HG03039 (cell line): ENCODE measurements around the gene CIAO1.
"Not testable (repeated sequence)": the region's sequence is repeated elsewhere in the genome, so short reads cannot be mapped to it uniquely, and the experiment has no call there.

ENCODE experiments used
- ATAC-seq: cut with Tn5 transposase; IDR thresholded peaks from one replicate; pipeline ENCODE4 v1.9.1; 2021; ENCODE audit warnings: mild to moderate bottlenecking, moderate library complexity; ENCODE audit not compliant: unreplicated experiment

Gene CIAO1

DNA sequence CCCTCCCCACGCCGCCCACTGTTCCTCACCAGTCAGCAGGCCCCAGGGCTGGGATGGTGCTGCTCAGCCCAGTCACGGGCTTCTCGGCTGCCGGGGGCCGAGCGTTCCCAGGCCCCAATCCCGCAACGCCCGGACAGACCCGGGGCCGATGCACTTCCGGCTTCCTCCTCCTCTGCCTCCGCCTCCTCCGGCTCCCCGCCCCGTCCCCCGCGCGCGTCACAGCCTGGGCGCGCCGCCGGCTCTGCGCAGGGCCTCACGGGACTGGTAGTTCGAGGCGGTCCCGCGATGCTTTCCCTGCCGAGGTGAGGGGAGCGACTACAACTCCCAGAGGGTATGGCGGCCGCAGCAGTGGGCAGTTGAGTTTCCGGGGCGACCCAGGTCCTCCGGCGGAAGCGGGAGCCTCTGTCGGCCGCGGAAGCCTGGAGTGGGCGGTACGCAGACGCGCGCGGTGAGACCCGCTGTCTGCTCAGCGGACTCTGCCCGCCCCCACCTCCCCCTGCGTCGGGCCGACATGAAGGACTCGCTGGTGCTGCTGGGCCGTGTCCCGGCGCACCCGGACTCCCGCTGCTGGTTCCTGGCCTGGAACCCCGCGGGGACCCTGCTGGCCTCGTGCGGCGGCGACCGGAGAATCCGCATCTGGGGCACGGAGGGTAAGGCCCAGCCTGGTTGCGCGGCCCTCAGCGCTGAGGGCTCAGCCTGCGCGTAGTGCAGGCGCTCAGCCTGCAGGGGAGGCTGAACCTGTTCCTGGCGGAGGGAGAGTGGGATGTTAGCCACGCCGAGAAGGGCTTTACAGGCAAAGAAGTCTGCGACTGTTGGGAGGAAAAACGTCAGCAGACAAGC, at the start of gene CIAO1, which contains the start of gene TMEM127:
TSS of gene CIAO1 (plus strand) at position 386 of the 840 bp plus-strand sequence. CDS start at position 512, 126 bp downstream.
TSS of gene TMEM127 (minus strand) at position 158 of the 840 bp plus-strand sequence. CDS start 616 bp downstream, outside the sequence.
- ATAC-seq = peak; percentile 90

DNA sequence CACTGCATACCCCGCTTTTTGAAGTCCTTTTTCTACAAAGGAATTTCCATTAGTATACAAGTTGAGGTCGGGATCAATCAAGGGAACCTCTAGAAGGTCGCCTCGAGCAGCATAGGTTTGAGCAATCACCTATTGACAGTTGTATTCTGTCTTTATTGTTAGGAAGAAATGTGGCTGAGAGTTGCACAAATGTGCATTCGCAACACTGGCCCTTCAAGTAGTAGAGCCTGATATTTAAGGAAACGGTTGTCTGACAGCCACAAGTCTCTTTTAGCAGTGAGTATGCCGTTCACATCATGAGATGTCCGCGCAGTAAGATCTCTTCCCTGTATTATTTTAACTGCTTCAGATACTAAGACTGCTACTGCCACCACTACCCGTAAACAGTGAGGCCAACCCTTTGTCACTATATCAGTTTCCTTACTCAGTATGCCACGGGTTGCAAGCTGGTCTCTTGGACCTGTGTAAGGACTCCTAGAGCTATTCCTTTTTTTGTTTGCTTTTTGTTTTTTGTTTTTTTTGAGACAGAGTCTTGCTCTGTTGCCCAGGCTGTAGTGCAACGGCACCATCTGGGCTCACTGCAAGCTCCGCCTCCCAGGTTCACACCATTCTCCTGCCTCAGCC, 47.4 kb upstream of the CIAO1 start:
- no peak for ATAC-seq

DNA sequence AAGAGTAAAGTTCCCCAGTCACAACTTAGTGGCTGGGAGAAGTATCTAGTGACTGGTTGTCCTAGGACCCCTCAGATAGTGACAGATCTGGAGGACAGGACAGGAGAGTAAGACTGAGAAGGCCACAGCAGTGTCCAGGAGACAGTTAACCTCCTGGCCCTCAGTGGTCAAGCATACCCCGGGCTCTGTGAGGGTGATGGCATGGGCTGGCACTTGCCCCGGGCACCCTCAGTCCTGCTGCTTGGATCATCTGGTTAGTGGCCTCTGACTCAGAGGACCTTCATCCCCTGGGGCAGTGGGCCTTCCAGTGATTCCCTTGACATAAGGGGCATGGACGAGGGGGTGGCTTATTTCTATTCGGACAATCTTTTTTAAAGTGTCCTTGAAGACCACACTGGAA, 46.1 kb upstream of the CIAO1 start:
- not testable (repeated sequence) for ATAC-seq

DNA sequence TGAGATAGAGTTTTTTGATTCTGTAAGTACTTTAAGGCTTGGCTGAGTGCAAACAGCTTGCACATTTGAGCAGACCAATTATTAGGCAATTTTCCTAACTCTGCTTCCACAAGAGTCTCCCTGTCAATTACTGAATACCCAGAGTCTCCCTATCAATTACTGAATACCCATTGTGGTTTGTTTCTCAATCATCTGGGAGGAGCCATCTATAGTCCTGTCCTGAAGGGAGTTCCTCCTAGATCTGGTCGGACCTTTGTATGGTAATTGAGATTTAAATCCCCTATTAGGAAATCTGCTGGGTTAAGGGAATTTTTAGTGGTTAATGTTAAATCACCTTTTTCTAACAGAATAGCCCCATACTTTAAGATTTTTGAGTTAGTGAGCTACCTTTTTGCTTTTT, 44.9 kb upstream of the CIAO1 start:
- not testable (repeated sequence) for ATAC-seq

DNA sequence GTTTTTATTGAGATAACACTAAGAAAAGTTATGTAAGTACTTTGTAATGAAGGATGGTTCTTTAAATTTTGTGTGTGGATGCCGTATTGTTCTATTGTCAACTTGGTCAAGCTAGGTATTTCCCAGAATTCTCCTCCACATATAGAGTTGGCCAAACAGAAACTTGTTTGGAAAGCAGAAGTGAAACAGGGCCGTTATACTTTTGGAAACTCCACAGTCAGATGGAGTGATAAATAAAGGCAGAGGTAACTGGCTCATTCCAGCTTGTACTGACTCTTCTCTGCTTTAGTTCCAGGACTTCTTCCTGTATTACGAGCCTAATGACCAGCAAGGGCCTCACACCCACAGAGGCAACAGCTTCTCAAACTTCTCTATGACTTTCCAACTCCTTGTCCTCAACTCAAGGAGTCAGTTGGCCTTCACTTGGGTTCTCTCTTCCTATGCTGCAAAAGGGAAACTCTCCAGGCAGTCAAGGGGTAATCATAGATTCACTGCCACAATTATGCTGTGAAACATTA, 41.0 kb upstream of the CIAO1 start:
- peak; percentile 48 for ATAC-seq

DNA sequence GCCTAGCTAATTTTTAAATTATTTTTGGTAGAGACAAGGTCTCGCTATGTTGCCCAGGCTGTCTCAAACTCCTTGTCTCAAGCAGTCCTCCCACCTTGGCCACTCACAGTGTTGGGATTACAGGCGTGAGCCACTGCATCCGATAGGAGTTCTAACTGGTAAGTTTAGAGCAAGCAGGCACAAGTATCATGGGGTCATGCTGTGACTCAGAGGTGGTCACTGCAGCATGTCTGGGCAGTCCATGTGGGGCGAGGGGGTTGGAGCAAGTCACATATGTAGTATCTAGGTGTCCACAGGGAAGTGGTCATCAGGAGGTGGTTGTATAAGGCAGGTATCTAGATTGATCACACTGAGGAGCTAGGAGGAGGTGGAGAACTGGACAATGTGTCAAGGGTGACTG, 34.7 kb upstream of the CIAO1 start:
- ATAC-seq = no peak

DNA sequence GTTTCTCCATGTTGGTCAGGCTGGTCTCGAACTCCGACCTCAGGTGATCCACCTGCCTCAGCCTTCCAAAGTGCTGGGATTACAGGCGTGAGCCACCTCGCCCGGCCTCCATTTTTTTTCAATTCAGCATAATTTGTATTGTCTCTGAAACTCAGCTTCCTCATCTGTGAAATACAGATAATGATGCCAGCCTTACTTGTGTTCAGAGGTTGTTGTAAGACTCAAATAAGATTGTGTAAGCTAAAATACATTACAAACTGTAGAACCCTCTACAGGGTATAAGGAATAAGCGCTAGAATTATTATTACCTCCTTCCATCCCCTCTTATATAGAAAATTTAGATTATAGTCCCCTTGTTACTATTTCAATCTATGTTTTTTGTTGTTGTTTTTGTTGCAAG, 32.6 kb upstream of the CIAO1 start:
- ATAC-seq = no peak

DNA sequence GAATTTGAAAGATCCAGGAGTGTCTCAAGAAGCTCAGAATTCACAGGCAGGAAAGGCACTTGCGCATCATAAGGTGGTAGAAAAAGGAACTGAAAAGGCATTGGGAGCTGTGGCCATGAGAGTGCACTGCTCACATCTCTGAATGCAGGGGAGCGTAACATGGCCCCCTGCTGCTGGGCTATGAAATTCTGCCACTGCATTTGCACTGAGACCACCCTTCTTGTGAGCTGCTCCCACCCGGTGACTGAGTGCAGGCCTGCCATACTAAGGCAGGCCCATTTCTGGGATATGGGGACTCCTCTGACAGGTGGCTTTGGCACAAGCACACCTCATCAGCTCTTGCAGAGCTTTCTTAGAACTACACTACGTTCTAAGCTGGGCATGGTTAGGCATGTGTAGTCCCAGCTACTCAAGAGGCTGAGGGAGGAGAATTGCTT, 32.1 kb upstream of the CIAO1 start:
- ATAC-seq = peak; percentile 71

DNA sequence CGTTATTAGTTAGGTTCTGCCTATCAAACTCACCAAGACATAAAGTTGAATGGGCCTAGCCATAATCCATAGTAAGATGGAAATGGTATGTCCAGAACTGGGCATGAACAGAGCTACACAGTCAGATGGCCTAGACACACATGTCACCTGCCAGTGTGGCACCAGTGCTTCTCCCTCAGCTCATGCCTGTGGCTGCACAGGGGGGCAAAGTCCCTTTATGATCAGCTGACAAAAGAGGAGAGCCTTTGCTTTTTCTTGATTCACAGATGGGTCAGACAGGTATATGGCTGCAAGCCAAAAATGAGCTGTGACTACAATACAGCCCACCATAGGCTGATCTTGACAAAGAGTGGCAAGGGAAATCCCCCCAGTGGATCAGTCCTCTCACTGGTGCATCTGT, 29.1 kb upstream of the CIAO1 start:
- no peak for ATAC-seq

DNA sequence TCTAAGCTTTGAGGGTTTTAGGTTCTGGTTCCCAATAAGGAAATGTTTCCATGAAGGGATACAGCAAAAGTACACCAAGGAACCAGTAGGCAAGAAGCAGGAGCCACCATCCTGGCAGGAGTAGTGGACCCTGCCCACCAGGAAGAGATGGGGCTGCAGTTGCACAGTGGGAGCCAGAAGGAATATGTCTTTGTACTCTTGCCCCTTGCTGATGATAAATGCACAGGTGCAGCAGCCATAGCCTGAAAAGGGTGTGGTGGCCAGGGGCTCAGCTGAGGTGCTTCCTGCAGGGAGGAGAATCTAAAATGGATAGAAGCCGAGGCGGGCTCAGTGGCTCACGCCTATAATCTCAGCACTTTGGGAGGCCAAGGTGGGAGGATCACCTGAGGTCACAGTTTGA, 27.8 kb upstream of the CIAO1 start:
- no peak for ATAC-seq

DNA sequence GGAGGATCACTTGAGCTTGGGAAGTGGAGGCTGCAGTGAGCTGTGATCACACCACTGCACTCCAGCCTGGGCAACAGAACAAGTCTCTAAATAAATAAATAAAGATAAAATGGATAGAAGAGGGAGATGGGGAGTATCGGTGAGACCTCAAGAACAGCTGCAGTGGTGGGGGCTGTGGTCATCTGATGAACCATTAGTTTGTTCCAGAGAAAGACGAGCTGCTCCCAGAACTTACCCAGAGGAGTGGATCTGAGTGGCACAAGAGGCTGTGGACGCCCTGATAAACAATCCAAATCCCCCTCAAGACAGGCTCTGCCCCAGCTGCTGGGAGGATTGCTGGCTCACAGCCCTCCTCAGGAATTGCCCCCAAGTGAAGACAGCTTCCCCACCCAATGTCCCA, 26.9 kb upstream of the CIAO1 start:
- no peak for ATAC-seq

DNA sequence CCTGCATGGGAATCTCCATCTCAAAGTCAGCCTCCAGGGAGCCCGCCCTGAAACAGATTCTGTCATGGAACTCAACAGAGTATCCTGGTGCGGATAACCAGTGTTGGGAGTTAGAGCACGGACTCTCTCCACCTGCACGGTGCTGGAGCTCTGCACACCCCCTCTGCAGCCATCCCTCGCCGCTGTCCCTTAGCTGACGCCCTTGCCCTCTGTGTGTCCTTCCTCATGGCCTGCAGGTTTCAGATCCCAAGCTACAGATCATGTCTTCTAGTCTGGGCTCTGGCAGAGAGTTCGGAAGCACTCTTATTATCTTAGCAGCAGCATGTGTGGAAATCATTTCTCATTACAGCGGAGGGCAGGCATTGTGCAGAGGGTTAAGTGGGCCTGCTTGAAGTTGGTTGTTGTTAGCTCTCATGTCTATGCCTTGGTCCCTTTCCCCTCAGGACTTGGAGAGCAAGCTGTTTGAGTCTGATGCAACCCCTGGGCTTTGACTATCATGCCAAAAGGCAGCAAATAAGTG, 26.2 kb upstream of the CIAO1 start:
- no peak for ATAC-seq

DNA sequence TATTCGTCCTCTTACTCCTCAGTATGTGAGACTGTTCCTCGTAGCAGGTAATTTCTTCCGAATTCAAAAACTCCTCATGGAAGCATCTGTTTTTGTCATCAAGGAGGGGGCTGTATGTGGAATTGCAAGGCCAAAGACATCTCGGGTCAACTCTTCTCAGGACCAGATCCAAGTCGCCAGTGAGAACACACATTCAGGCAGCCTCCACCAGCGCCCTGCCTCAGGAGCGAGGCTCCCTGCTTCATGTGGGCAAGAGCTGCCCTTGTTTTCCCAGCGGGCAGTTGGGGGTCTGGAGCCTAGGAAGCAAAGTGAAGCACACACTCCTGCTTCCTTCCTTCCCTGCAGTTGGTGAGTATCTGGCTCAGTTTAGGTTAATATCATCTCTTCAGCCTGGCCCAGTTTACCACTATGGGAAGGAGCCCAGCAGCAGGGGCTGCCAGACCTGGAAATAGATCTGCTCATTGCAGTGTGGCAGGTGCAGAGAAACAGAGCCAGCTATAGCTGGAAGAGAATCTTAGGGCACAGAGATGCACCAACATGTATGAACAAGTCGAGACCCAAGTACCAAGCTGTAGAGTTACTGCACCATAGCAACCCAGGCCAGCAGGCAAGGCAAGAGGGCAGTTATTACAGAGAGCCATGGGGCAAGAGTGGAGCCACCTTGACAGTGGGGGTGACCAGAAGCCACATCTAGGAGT, 25.5 kb upstream of the CIAO1 start:
- ATAC-seq = no peak

DNA sequence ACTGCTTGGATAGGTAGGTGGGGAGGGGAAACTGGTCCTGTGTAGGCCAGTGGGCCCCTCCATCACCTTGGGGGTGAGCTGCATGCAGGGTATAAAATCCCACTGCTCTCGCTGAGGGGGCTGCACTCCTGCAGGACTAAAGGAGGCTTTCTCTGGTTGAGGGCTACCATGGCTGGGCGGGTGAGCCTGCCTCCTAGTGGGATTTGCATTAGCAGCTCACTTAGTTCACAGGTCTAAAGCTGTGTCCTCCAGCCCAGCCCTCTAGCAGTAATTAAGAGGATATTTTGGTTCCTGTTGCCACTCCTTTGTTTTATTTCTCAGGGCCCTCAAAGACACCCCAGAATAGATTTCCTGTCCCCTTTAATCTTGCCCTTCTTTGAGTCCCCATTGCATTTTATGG, 24.8 kb upstream of the CIAO1 start:
- no peak for ATAC-seq

DNA sequence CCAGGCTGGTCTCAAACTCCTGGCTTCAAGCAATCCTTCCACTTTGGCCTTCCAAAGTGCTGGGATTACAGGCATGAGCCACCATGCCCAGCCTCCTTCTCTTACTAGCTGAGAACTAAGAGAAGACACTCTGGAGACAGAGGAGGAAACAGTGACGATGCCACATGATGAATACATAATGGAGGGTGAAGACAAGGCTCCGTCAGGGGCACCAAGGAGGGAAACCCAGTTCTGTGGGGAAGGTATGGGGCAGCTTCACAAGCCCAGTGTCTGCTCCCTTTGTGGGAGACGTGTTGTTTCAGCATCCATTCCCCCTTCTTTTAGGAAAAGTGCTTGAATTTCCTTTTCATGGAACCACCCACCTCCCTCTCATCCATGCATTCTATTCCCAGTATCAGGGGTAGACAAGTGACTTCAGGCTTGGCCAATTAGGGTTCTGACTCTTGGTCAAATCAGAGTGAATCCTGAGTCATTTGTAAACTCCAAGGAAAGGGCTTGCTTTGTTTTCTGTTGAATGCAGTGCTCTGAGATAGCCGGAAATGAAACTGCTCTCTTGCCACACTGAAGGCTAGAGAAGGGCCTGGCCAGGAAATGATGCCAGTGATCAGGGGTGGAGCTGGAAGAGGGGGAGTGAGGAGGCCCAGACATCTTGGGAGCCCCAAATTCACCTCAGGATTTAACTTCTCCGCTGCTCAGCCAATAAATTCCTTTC, 24.0 kb upstream of the CIAO1 start:
- ATAC-seq = peak; percentile 73

DNA sequence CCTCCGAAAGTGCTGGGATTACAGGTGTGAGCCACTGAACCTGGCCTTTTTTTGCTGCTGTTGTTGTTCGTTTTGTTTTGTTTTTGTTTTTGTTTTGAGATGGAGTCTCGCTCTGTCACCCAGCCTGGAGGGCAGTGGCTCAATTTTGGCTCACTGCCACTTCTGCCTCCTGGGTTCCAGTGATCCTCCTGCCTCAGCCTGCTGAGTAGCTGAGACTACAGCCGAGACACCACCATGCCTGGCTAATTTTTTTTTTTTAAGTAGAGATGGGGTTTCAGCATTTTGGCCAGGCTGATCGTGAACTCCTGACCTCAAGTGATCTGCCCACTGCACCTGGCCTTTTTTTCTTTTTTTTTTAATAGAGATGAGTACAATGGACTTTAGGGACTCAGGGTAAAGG, 22.2 kb upstream of the CIAO1 start:
- no peak for ATAC-seq

DNA sequence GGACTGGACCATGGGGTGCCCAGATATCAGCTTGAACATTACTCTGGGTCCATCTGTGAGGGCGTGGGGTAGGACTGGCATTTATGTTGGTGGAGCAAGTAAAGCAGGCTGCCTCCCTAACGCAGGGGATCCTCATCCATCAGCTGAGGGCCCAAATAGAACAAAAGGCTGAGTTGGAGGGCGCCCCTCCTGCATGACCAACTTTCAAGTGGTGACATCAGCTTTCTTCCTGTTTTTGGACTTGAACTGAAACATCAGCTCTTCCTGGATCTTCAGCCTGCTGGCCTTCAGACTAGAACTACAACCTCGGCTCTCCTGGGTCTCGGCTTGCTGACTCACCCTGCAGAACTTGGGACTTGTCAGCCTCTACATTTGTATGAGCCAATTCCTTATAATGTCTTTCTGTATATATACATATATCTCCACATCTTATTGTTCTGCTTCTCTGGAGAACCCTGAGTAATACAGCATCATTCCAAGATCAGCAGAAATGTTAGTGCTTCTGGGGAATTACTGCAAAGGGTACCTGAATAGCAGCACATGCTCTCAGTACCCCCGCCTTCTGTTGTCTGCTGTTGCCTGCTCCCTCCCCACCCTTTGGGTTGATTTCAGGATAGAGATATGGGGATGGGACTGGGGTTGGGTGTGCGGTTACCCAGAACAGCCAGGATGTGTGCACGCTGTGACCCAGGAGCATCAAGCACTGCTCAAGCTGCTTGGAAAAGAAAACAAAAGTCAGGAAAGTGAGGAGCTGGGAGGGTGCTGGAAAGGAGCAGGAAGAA, 20.2 kb upstream of the CIAO1 start:
- no peak for ATAC-seq

DNA sequence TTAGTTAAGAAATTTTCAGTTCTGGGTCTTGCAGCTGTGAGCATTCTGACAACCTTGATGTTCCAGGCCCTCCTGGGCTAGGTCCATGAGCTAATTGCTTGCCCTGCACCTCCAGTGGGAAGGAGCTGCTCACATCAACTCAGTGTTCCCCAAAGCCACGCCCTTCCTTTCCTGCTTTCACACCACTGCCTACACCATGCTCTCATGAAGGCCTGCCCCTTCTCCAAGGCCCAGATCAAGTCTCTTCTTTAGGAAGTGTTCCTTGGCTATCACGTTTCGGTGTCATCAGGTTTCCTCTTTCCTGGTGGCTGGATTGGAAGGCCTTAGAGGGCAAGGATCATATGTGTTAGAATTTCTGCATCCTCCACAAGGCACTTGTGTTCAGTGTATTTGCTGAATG, 19.0 kb upstream of the CIAO1 start:
- no peak for ATAC-seq

DNA sequence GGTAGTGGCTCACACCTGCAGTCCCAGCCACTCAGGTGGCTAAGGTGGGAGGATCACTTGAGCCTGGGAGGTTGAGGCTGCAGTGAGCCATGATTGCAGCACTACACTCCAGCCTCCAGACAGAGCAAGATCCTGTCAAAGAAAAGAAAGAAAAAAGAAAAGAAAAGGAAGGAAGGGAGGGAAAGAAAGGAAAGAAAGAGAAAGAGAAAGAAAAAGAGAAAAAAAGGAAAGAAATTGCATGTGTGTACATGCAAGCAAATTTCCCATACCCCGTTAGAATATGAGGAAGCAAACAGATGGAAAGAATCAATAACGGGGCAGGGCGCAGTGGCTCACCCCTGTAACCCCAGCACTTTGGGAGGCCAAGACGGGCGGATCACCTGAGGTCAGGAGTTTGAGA, 18.1 kb upstream of the CIAO1 start:
- ATAC-seq = no peak

DNA sequence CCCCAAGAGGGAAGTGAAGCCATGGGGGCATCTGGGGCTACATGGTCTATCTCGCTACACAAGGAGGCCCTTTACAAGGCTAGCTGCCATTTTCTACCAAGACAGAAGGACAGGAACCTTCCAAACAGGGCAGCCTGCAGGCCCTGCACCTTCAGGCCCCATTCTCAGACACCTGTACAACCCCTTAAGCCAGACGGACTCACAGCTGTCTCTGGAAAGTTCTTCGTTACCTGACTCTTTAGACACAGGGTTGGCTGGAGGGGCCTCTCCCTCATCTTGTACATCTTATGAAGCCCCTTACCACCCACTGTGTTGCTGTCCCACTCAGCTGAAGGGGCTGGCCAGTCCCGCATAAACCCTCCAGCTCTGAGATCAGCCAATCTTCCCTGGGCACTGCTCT, 17.4 kb upstream of the CIAO1 start:
- ATAC-seq = no peak
